ENCODE measurements around the gene CCR7.

DNA sequence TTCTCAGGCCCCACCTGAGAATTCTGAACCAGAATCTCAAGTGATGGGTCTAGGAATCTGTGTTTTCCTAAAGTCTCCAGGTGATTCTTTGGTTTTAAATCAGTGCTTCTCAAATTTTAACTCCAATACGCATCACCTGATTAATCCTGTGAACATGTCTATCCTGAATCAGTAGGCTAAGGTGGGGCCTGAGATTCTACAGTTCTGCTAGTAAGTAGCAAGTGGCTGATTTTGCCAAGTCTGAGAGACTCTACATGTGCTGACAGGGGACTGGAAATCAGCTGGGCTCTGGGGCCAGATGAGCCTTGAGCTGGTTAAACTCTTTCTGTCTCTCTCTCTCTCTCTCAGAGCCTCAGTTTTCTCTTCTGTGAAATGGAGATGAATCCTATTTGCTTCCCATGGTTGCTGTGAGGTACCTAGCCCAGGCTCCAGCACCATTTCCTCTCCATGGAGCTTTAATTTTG, 9.0 kb downstream of the CCR7 start:
- TF ChIP-seq CTCF (IDR thresholded peaks at IDR 0.05) (no peak), POLR2AphosphoS5 (IDR thresholded peaks at IDR 0.05) (no peak), POLR2A (IDR thresholded peaks at IDR 0.05) (no peak)
